Bronchial epithelial cell (primary cell): ENCODE data around the gene ANKRD44. TPM values are rescaled to one million over a fixed set of nuclear protein-coding genes. Genes with fewer than 3 reads are reported as not detected.

Source experiments
- DNase-seq: peaks from one replicate; pipeline ENCODE4 v3.0.0-alpha.2; 2010; ENCODE audit warnings: low read depth
- FAIRE-seq: peaks from 2 replicates; lab custom pipeline; 2011; peaks lifted over from hg19 to GRCh38; lab: Jason Lieb, UNC
- H3K27me3 ChIP-seq: 2 replicates; pipeline ENCODE4 v1.5.1; 2011; ENCODE audit warnings: low read length; ENCODE audit not compliant: control insufficient read depth, insufficient read depth
- H3K36me3 ChIP-seq: 2 replicates; pipeline ENCODE4 v1.5.1; 2011; ENCODE audit warnings: low read length; ENCODE audit not compliant: control insufficient read depth, insufficient read depth
- H3K4me3 ChIP-seq: 2 replicates; pipeline ENCODE4 v1.5.1; 2011; ENCODE audit warnings: mild to moderate bottlenecking, low read depth, low read length, control low read depth
- total RNA-seq: library from RNA; depleted of rRNA; stranded (reverse); fragments of >200 nt; gene quantifications from 2 replicates; pipeline ENCODE4 v1.2.1, GENCODE V29; 2014
- TF ChIP-seq, protein P1 (sequence below): IDR thresholded peaks from 2 replicates; pipeline ENCODE4 v1.5.1; 2011; ENCODE audit warnings: mild to moderate bottlenecking, moderate library complexity, low read length, control low read depth, inconsistent platforms; ENCODE audit not compliant: insufficient read depth, severe bottlenecking

ANKRD44 gene
- total RNA-seq, 1 donor from 2014 or later = 0.26 TPM

DNA sequence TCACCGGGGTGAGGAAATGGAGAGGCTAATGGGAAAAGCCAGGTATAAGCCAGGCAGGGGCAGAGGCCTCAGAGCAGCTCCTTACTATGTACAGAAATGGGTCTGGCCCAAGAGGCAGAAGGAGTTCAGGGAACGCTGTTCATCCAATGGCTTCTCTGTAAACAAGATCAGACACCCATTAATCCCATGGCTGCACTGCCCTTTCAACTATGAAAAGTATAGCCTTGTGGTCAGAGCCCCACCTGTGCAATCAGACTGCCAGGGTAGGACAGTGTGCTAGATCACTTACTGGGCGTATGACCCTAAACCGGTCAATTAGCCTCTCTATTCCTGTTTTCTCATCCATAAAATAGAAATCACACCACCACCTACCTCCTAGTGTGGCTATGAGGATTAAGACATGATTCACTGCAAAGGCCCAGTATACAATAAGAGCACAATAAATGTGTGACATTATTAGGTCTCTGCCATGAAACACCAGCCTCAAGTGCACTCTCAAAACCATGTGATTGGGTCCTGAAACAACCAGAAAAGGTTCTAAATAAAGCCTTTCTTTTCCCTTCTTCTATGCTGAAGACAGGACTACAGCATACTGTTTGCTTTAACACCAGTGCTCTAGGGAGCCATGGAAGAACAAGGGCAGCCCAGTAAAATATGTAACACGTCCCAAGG is 4.4 kb downstream of the ANKRD44 start:
- DNase-seq (no peak), FAIRE-seq (no peak)
- TF ChIP-seq, protein P1, sequence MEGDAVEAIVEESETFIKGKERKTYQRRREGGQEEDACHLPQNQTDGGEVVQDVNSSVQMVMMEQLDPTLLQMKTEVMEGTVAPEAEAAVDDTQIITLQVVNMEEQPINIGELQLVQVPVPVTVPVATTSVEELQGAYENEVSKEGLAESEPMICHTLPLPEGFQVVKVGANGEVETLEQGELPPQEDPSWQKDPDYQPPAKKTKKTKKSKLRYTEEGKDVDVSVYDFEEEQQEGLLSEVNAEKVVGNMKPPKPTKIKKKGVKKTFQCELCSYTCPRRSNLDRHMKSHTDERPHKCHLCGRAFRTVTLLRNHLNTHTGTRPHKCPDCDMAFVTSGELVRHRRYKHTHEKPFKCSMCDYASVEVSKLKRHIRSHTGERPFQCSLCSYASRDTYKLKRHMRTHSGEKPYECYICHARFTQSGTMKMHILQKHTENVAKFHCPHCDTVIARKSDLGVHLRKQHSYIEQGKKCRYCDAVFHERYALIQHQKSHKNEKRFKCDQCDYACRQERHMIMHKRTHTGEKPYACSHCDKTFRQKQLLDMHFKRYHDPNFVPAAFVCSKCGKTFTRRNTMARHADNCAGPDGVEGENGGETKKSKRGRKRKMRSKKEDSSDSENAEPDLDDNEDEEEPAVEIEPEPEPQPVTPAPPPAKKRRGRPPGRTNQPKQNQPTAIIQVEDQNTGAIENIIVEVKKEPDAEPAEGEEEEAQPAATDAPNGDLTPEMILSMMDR = no peak
- Histone ChIP-seq H3K27me3 (no peaks in the 10 kb centered on the region), H3K4me3 (no peak overlapping the region), H3K36me3 (no peaks in the 10 kb centered on the region)

DNA sequence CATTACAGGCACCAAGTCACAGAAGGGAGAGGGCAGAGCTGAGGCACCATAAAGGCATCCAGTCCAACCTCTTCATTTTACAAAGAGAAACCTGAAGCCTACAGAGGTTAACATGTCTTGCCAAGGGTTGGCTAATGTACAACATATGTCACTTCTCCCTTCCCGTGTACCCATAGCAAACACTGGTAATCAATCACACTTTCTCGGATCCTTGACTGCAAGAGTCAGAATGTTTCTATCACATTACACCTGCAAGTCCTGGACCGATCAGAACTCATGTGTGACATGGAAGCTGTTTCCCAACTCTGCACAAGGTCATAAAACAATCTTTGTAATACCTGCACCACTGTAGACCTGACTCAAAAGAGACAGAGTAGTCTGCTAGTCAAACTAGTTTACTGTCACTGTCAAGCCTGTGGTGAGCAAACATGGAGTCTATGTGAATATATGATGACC is 6.0 kb downstream of the ANKRD44 start:
- FAIRE-seq (peak; percentile 89), DNase-seq (no peak)

DNA sequence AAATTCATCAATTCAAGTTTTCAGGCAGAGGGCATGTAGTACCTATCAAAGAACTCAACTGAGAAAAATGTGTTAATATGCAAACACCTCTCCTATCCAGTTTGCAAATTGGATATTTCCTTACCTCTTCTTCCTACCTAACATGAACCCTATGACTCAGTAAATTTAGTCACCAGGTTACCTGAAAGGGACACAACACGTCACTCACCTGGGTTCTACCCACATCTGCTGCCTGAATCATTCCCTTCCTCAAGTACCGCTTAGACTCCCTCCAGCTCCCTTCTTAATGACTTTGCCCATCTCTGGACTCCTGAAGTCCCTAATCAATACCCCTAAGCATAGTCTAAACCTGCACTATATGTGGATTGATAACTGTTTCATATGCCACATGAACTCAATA is 10.4 kb downstream of the ANKRD44 start:
- H3K4me3 ChIP-seq = no peak overlapping the region
- DNase-seq (peak; percentile 98), FAIRE-seq (no peak)
- TF ChIP-seq, protein P1 = no peak
- H3K36me3 ChIP-seq = no peaks in the 10 kb centered on the region
- no peaks in the 10 kb centered on the region for H3K27me3 ChIP-seq

More for the DNA sequence above, 6.0 kb downstream of the ANKRD44 start:
- TF ChIP-seq, protein P1 = no peak
- Histone ChIP-seq H3K4me3 (no peak overlapping the region), H3K27me3 (no peaks in the 10 kb centered on the region), H3K36me3 (no peaks in the 10 kb centered on the region)

DNA sequence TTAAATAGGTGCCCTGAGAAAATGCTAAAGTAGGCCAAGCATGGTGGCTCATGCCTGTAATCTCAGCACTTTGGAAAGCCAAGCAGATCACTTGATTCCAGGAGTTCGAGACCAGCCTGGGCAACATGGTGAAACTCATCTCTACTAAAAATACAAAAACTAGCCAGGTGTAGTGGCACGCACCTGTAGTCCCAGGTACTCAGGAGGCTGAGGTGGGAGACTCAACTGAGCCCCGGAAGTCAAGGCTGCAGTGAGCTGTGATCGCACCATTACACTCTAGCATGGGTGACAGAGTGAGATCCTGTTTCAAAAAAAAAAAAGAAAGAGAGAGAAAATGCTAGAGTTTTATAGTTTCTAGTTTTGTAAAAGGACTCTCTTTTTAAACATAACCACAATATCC is 12.0 kb downstream of the ANKRD44 start:
- TF ChIP-seq, protein P1 = no peak
- H3K27me3 ChIP-seq = no peaks in the 10 kb centered on the region
- FAIRE-seq = no peak
- no peak for DNase-seq
- no peaks in the 10 kb centered on the region for H3K36me3 ChIP-seq
- no peak overlapping the region for H3K4me3 ChIP-seq

DNA sequence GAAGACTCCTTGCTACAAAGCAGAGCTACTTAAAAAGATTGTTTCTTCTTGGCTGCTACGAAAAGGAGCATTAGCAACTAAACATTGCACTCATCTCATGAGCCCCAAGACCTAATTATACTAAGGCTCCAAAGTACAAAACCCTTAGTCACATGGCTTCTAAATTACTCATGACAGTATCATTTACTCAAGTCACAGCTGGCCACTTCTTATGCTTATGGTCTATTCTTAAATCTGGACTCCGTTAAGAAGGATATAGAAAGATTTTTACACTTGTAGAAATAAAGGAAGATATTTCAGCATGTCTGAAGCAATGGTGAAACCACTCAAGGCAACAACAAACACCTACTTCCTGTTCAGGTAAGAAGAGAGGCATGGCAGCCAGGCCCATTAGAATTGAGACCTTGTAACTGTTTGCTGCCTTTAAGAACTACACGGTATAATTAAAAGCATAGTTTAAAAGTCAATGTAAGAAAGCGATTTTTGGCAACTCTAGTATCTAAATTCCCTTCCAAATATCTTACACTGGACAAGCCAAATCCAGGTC is 12.7 kb downstream of the ANKRD44 start:
- FAIRE-seq = no peak
- Histone ChIP-seq H3K4me3 (no peak overlapping the region), H3K27me3 (no peaks in the 10 kb centered on the region), H3K36me3 (no peaks in the 10 kb centered on the region)
- DNase-seq = peak; percentile 45
- TF ChIP-seq, protein P1 = no peak
